NOMO-1 treated with dmso at 0.1 percent for 144 hours (cell line): Measurements from ENCODE around the gene MAD2L2.

Source experiments
- DNase-seq: peaks from one replicate; lab custom pipeline; 2025; ENCODE audit not compliant: unreplicated experiment; lab: John Stamatoyannopoulos, UW

The MAD2L2 gene

DNA sequence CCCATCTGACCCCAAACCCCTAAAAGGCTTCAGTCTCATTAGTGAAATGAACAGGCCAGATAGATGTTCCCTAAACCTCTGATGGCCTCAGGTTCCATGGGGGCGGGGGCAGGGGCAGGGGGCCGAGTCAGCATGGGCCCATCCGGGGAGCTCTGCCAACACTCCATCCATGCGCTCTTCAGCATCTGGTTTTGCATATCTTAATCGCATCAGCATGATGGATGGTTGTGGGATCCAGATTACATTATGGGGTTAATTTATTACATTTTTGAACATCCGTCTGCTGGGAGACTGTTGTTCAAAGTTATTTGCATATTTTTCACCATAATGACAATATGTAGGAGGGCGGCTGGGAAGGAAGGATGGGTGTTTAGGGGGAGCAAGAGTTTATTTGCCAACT is 3.1 kb upstream of the MAD2L2 start:
- DNase-seq: no peak

GRCh38 chr1:11682799-11683198 is 1.9 kb upstream of the MAD2L2 start:
- DNase-seq: no peak

DNA sequence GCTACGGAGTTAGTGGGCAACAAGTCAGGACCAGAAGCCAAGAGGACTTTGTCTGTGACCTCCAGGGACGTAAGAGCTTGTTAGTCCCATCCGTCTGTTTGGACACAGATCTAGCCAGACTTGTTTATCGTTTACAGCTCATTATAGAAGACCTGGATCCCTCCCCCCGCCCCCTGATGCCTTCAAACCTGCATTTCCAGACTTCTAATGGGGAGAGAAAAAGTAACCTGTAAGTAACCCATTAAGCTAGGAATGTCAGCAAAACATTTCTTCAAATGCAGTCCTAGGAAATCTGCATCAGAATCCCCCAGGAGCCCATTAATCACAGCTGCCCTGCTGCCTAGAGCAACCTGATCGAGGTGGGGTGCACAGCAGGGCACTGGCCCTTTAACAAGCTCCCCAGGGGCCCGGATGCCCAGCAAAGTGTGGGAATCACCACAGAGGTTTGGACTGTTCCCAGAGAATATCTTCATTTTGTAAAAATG is 1.4 kb upstream of the MAD2L2 start:
- no peak for DNase-seq

- DNase-seq: no peak
Measured at GRCh38 chr1:11680270-11681070, 478 bp downstream of the MAD2L2 start.

- DNase-seq: no peak
Measured at GRCh38 chr1:11678442-11678841, 2.5 kb downstream of the MAD2L2 start.

GRCh38 chr1:11676386-11677103 is 4.4 kb downstream of the MAD2L2 start:
- no peak for DNase-seq

DNA sequence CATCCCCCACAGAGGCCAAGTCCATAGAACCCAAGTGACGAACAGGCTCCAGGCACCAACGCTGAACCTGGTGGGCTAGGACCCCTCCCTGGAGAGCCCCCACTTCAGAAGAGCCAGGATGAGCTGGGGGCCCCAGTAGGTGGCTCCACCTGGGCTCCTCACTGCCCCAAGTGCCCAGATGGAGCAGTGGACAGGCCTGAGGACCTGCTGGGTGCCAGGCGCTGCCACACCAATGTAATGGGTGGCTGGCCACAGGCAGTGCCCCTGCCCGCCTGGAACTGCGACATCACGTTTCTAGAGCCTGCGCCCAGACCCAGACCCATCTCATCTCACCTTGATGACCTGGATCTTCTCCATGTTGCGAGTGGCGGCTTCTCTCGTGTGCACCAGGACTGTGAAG is 5.6 kb downstream of the MAD2L2 start:
- DNase-seq: no peak

DNA sequence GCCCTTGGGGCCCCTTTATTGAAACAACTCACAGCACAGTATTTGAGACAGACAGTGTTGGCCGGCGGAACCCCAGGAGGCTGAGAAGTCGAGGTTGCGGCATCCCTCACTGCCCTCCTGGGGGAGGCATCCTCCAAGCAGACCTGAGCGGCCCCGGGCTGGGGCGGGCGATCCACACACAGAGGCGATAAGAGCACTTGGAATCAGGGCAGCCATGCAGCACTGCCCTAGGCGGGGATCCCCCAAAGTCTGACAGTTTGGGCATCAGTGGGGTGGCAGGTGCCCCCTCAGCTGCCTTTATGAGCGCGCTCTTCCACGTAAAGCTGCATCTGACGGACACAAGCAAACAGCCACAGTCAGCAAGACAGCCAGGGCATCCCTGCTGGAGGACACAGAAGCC is 6.5 kb downstream of the MAD2L2 start:
- no peak for DNase-seq

GRCh38 chr1:11673089-11673769 is 7.7 kb downstream of the MAD2L2 start:
- no peak for DNase-seq

DNA sequence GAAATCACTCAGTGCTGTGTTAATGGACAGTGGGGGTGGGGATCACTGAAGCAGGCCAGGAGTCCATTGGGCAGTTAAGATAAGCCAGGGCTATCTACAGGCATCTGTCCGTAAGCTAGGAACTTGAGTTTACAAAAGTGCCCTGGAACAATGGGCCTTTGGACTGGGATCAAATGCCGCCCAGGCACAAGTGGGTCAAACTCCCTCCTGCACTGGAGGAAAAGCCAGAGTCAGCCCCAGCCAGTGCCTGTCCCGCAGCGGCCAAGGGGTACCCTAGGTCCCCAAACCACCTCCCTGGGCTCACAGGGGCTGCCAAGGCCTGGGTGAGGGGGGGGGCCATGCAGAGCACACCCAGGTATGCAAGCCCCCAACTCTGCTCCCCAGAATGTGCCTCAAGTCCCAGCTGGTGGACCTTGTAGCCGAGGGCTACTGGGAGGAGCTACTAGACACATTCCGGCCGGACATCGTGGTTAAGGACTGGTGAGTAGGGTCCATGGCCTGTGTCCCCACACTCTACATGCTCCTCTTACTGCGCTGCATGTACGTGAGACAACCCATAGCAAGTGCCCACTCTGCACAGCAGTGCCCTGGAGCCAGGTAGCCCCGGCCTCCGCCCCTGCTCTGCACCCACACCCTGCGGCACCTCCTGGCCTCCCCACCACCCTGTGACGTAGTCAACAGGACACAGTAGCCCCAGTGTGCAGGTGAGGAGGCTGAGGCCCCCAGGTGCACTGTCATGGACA is 9.2 kb downstream of the MAD2L2 start:
- DNase-seq: no peak

GRCh38 chr1:11671205-11671543 is 9.8 kb downstream of the MAD2L2 start:
- no peak for DNase-seq

DNA sequence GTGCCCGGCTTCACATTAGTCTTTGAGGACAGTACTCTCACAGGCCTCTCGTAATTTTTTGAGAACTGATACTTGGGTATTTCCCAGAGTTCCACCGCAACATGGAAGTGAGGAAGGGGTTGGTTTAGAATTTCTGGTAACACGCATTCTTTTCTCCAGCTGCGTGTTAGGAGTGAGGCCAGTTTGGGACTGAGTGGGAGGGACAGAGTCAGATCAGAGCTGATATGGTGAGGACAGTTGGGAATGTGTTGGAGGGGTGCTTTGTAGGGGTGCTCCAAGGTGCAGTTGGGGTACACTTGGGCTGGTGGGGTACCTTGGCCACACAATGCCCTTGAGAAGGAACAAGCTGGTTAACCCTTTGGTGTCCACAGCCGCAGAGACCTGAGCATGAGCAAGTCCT is 10.2 kb downstream of the MAD2L2 start:
- DNase-seq: no peak

- DNase-seq: no peak
Measured at GRCh38 chr1:11668516-11668915, 12.4 kb downstream of the MAD2L2 start.

GRCh38 chr1:11664336-11665065 is 16.4 kb downstream of the MAD2L2 start:
- DNase-seq: no peak

DNA sequence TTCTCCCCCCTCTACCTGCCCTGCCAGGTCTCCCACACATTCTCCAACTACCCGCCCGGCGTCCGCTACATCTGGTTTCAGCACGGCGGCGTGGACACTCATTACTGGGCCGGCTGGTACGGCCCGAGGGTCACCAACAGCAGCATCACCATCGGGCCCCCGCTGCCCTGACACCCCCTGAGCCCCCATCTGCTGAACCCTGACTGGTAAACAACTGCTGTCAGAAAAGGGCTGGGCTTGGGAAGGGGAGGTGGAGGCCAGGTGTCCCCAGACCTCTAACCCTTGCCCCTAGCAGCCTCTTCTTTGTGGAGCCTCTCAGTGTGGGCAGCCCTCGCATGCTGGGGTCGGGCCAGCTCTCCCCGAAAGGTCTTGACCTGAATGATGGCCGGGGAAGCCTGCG is 19.8 kb downstream of the MAD2L2 start:
- DNase-seq: no peak

- DNase-seq: no peak
Measured at GRCh38 chr1:11659748-11660147, 21.2 kb downstream of the MAD2L2 start.

- DNase-seq: no peak
Measured at GRCh38 chr1:11658542-11658941, 22.4 kb downstream of the MAD2L2 start.

- no peak for DNase-seq
Measured at GRCh38 chr1:11657654-11658053, 23.3 kb downstream of the MAD2L2 start.

DNA sequence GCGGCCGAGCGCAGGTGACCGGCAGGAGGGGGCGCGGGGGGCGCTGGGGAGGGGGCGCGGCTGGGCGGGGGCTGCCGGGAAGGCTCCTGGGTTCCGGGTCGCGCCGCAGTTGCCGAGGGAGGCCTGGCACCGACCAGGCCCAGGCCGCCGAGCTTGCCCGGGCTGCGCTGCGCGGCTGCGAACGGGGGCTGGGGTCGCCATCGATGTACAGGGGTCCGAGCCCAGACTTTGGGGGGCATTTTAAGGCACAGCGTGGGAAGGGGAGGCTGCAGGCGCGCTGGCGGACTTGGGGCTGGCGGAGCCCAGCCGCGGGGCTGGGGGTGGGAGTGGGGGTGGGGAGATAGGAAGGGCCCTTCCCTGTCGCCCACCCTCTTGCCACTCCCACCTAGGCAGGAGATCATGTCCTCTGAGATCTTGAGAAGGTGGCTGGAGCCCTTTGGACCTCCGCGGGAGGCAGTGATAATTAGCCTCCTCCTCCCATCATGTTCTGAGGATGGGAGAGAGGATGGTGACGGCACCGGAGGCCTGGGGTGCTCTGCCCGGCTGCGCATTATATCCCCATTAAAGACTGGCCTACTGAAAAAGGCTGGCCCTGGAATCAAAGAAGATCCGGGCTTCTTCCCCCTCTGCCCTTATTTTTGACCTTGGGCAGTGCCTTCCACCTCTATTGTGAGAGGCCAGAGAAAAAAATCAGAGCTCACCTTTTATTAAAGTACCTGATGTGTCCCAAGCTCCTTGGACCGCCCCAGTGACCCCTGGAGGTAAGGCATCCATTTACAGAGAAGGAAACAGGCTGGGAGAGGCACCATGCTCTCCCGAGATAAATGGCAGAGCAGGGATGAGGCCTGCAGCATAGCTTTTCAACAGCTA is 25.8 kb downstream of the MAD2L2 start:
- no peak for DNase-seq
